Limb (tissue), 2 donors: ENCODE results near the gene VWCE.

ENCODE experiments used
- DNase-seq, 2 donors: peaks; one replicate each; pipeline ENCODE4 v3.0.0-alpha.2; 2016; ENCODE audit errors: extremely low spot score in 2 of 2

The VWCE gene

GRCh38 chr11:61283613-61284012 is 11.5 kb downstream of the VWCE start:
- DNase-seq: no peak

- DNase-seq: peak in 1 of 2 donors; percentile 83
Measured at GRCh38 chr11:61281581-61282250, 13.4 kb downstream of the VWCE start.

GRCh38 chr11:61280883-61281580 is 14.1 kb downstream of the VWCE start:
- DNase-seq: no peak

GRCh38 chr11:61279934-61280659 is 15.0 kb downstream of the VWCE start:
- DNase-seq: no peak

GRCh38 chr11:61278001-61278470 is 17.1 kb downstream of the VWCE start:
- no peak for DNase-seq

- DNase-seq: no peak
Measured at GRCh38 chr11:61277186-61278000, 17.7 kb downstream of the VWCE start.

- DNase-seq: no peak
Measured at GRCh38 chr11:61275191-61275590, 19.9 kb downstream of the VWCE start.

GRCh38 chr11:61274084-61274483 is 21.0 kb downstream of the VWCE start:
- DNase-seq: no peak

- no peak for DNase-seq
Measured at GRCh38 chr11:61273178-61274078, 21.7 kb downstream of the VWCE start.

GRCh38 chr11:61272731-61273130 is 22.4 kb downstream of the VWCE start:
- no peak for DNase-seq

GRCh38 chr11:61270354-61271076 is 24.6 kb downstream of the VWCE start:
- DNase-seq: no peak

- no peak for DNase-seq
Measured at GRCh38 chr11:61268588-61269250, 26.4 kb downstream of the VWCE start.

GRCh38 chr11:61267437-61267841 is 27.7 kb downstream of the VWCE start:
- no peak for DNase-seq

- no peak for DNase-seq
Measured at GRCh38 chr11:61266602-61267001, 28.5 kb downstream of the VWCE start.

GRCh38 chr11:61265357-61265756 is 29.8 kb downstream of the VWCE start:
- DNase-seq: no peak

- no peak for DNase-seq
Measured at GRCh38 chr11:61264795-61265194, 30.3 kb downstream of the VWCE start.

- no peak for DNase-seq
Measured at GRCh38 chr11:61264371-61264770, 30.7 kb downstream of the VWCE start.

- DNase-seq: no peak
Measured at GRCh38 chr11:61259363-61259762, 35.8 kb downstream of the VWCE start.

- no peak for DNase-seq
Measured at GRCh38 chr11:61258546-61258945, 36.6 kb downstream of the VWCE start.
